Vagina (tissue), 2 donors: ENCODE data around the gene CACNA1S. TPM values are rescaled to one million over a fixed set of nuclear protein-coding genes. Genes with fewer than 3 reads are reported as not detected.

Source experiments
- DNase-seq, 2 donors: peaks; one replicate each; pipeline ENCODE4 v3.0.0-alpha.2; 2017; ENCODE audit errors: extremely low spot score in 2 of 2
- H3K27ac ChIP-seq: fragments of 200-600 bp; sonication (generic); one replicate; pipeline ENCODE4 v1.5.1; 2019
- H3K27me3 ChIP-seq: fragments of 200-600 bp; sonication (generic); one replicate; pipeline ENCODE4 v1.5.1; 2019
- H3K36me3 ChIP-seq, 2 donors: fragments of 200-600 bp; sonication (generic); one replicate each; pipeline ENCODE4 v1.5.1; 2017 to 2019
- H3K4me1 ChIP-seq: fragments of 200-600 bp; sonication (generic); one replicate; pipeline ENCODE4 v1.5.1; 2019
- H3K4me3 ChIP-seq, 2 donors: fragments of 200-600 bp; sonication (generic); 1 replicate in 1 of 2; 2 replicates in 1 of 2; pipeline ENCODE4 v1.5.1; 2016 to 2019
- H3K9me3 ChIP-seq: fragments of 200-600 bp; sonication (generic); one replicate; pipeline ENCODE4 v1.5.1; 2019
- POLR2A ChIP-seq, 2 donors: fragments of 450-650 bp; IDR thresholded peaks; one replicate each; pipeline ENCODE4 v1.6.1; 2017; ENCODE audit warnings: antibody characterized with exemption in 2 of 2, mild to moderate bottlenecking in 2 of 2, moderate library complexity in 2 of 2
- POLR2AphosphoS5 ChIP-seq, 2 donors: sonication (generic); formaldehyde crosslinking; IDR thresholded peaks; one replicate each; pipeline ENCODE4 v1.9.0; 2017; ENCODE audit warnings: antibody characterized with exemption in 2 of 2, mild to moderate bottlenecking in 2 of 2, low read depth in 1 of 2; ENCODE audit not compliant: insufficient read depth in 1 of 2
- intact Hi-C: fragments of 100-400 bp; cut with DNase I; formaldehyde crosslinking; loops from one replicate; pipeline ENCODE4 v1.15.1; 2023
- total RNA-seq: library from RNA; depleted of rRNA; stranded (reverse); fragments of >200 nt; gene quantifications from one replicate; pipeline ENCODE4 v1.2.3, GENCODE V29; 2016
- TF ChIP-seq, protein P1 (sequence below), 3 experiments: fragments of 450-650 bp in 2 of 3; fragments of 200-600 bp in 1 of 3; sonication (generic) in 1 of 3; IDR thresholded peaks; one replicate each; pipeline ENCODE4 v1.5.1; 2017 to 2019; ENCODE audit warnings: antibody characterized with exemption in 3 of 3, mild to moderate bottlenecking in 2 of 3, moderate library complexity in 2 of 3

CACNA1S gene
- total RNA-seq, 1 donor from 2014 or later, result not detected

DNA sequence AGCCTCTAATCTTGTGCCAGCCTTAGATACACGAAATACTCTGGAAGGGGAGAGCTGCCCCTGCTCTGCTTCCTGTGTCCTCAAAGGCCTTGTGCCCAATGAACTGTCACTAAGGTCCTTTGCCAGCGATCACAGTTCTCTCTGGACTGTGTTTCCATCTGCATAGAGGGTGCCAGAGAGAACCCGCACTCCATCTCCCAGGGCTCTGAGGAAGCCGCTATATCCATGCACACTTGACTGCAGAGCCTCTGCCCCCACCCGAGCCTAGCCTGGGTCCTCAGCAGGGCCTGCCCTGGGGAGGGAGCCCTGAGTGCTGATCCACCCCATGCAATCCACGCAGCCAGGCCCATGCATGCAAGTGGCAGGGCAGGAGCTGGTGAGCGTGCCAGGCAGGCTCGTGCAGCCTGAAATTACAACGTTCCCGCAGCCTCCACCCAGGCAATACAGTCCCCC is 58.1 kb downstream of the CACNA1S start:
- no peaks in the 10 kb centered on the region for H3K36me3 ChIP-seq
- H3K27me3 ChIP-seq, result no peaks in the 10 kb centered on the region
- TF ChIP-seq, protein P1, sequence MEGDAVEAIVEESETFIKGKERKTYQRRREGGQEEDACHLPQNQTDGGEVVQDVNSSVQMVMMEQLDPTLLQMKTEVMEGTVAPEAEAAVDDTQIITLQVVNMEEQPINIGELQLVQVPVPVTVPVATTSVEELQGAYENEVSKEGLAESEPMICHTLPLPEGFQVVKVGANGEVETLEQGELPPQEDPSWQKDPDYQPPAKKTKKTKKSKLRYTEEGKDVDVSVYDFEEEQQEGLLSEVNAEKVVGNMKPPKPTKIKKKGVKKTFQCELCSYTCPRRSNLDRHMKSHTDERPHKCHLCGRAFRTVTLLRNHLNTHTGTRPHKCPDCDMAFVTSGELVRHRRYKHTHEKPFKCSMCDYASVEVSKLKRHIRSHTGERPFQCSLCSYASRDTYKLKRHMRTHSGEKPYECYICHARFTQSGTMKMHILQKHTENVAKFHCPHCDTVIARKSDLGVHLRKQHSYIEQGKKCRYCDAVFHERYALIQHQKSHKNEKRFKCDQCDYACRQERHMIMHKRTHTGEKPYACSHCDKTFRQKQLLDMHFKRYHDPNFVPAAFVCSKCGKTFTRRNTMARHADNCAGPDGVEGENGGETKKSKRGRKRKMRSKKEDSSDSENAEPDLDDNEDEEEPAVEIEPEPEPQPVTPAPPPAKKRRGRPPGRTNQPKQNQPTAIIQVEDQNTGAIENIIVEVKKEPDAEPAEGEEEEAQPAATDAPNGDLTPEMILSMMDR (IDR thresholded peaks at IDR 0.05), result no peak
- no peak for TF ChIP-seq POLR2A (IDR thresholded peaks at IDR 0.05)
- TF ChIP-seq POLR2AphosphoS5 (IDR thresholded peaks at IDR 0.05; ENCODE audit: insufficient read depth in 1 of 2, low read depth in 1 of 2), result no peak
- H3K27ac ChIP-seq, result no peak overlapping the region
- no peak for DNase-seq
- H3K4me3 ChIP-seq, result no peak overlapping the region
- H3K9me3 ChIP-seq, result no peaks in the 10 kb centered on the region
- H3K4me1 ChIP-seq, result no peaks in the 10 kb centered on the region
- intact Hi-C loops, result loop anchor here (2.0 kb wide), 1 partner anchor 69 kb away; no protein-coding TSS in a partner anchor

DNA sequence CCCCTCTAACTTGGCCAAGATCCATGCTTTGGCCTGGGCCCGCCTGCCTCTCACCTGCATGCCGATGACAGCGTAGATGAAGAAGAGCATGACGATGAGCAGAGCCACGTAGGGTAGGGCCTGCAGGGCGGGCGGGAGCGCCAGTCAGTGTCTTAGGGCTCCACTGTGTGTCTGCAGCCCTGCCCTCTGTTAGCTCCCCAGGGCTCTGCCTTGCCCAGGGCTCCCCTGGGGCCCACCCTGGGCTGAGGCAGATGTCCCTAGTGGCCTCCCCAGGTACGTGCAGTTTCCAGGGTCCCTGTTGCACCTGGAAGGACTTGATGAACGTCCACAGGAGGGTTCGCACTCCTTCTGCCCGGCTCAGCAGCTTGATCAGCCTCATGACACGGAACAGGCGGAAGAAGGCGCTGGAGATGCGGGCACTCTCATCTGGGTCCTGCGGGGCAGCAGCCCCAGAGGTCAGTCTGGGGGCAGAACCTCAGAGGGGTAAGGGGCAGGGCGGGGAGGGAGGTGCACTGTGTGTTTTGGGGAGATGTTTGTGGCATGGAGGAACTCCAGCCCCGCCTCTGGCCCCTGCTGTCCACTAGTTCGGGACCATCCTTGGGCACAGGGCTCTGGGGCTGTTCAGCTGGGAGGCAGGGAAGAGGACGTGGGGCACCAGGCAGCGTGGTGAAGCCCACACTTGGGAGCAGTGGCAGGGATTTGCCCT is 58.9 kb downstream of the CACNA1S start:
- Histone ChIP-seq H3K9me3 (no peaks in the 10 kb centered on the region), H3K27me3 (no peaks in the 10 kb centered on the region), H3K36me3 (no peaks in the 10 kb centered on the region), H3K4me3 (no peak overlapping the region), H3K27ac (no peak overlapping the region), H3K4me1 (no peaks in the 10 kb centered on the region)
- TF ChIP-seq, protein P1 (IDR thresholded peaks at IDR 0.05), result no peak
- TF ChIP-seq POLR2A (IDR thresholded peaks at IDR 0.05) (no peak), POLR2AphosphoS5 (IDR thresholded peaks at IDR 0.05; ENCODE audit: insufficient read depth in 1 of 2, low read depth in 1 of 2) (no peak)
- DNase-seq, result no peak
- intact Hi-C loops, result no loop called here

DNA sequence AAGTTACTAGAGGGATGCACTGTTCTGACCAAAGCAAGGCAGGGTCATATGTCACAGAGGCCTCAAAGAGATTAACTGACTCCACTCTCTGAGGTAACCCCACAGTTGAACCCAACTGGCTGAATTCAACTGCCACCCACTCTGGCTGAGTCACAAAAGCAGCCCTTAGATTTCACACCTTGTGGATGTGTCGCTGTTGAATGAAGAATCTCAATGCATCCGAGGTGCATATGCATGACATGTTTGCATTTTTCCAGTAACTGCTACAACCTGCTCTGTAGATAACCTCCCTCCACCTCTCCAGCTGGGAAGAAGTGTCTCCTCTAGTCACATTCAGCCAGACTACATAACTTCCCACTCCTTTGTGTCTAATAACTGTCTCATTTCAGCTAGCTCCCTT is 60.8 kb downstream of the CACNA1S start:
- no peaks in the 10 kb centered on the region for H3K27me3 ChIP-seq
- H3K27ac ChIP-seq, result no peak overlapping the region
- H3K9me3 ChIP-seq, result no peaks in the 10 kb centered on the region
- intact Hi-C loops, result no loop called here
- TF ChIP-seq POLR2A (IDR thresholded peaks at IDR 0.05), result no peak
- TF ChIP-seq, protein P1 (IDR thresholded peaks at IDR 0.05), result no peak
- no peak for TF ChIP-seq POLR2AphosphoS5 (IDR thresholded peaks at IDR 0.05; ENCODE audit: insufficient read depth in 1 of 2, low read depth in 1 of 2)
- no peaks in the 10 kb centered on the region for H3K4me1 ChIP-seq
- H3K36me3 ChIP-seq, result no peaks in the 10 kb centered on the region
- no peak overlapping the region for H3K4me3 ChIP-seq
- DNase-seq, result no peak

DNA sequence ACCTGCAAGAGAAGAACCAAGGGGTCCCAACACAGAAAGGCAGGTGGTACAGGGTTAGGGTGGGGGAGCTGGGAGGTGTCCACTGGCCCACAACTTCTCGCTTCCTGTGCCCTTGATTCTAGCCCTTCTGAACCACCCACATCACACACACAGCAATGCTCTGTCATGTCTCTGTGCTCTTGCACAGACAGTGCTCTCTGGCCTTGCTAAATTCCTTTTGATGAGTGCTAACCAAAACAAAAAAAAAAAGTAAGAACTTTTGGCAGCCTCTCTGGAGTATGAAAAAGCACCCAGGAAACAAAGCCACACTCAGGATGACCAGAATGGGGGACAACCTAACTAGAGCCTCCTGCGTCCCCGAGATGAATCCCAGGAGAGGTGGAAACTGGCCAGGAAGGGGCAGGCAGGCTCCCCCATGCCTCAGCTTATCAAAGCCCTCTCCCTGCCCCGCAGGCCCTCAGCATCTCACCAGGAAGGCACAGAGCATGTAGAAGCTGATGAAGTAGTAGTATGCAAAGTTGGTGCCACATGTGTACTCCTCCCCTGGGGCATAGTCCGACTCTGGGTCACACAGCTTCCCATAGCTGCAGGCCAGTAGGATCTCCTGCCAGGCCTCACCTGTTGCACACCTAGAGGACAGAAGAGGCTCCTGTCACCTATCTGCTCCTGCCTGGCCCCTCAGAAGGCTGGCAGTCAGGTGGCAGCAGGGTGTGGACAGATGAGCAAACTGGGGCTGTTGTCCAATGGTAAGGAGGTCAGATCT is 61.5 kb downstream of the CACNA1S start:
- intact Hi-C loops, result no loop called here
- Histone ChIP-seq H3K9me3 (no peaks in the 10 kb centered on the region), H3K27ac (no peak overlapping the region), H3K4me1 (no peaks in the 10 kb centered on the region), H3K36me3 (no peaks in the 10 kb centered on the region), H3K27me3 (no peaks in the 10 kb centered on the region), H3K4me3 (no peak overlapping the region)
- TF ChIP-seq, protein P1 (IDR thresholded peaks at IDR 0.05), result no peak
- no peak for TF ChIP-seq POLR2A (IDR thresholded peaks at IDR 0.05)
- TF ChIP-seq POLR2AphosphoS5 (IDR thresholded peaks at IDR 0.05; ENCODE audit: insufficient read depth in 1 of 2, low read depth in 1 of 2), result no peak
- DNase-seq, result no peak
